PC-3 (cell line): Measurements from ENCODE around the gene PAPPA.

Source experiments
- CTCF ChIP-seq: fragments of 300-600 bp; sonication (generic); conservative IDR thresholded peaks from 2 replicates; pipeline ENCODE4 v1.5.1; 2017; ENCODE audit warnings: antibody characterized with exemption, low read depth, mild to moderate bottlenecking, low read length
- EZH2 ChIP-seq: fragments of 300-600 bp; sonication (generic); IDR thresholded peaks from one replicate; pipeline ENCODE4 v1.6.1; 2017; ENCODE audit warnings: antibody characterized with exemption, mild to moderate bottlenecking, low read length; ENCODE audit not compliant: unreplicated experiment
- EZH2phosphoT487 ChIP-seq: fragments of 300-600 bp; sonication (generic); IDR thresholded peaks from 2 replicates; pipeline ENCODE4 v1.6.1; 2018; ENCODE audit warnings: mild to moderate bottlenecking, antibody characterized with exemption, low read length, borderline replicate concordance

- no peak for TF ChIP-seq CTCF
- TF ChIP-seq EZH2, result no peak
- TF ChIP-seq EZH2phosphoT487, result no peak
Measured at GRCh38 chr9:116147821-116148220, 5.8 kb upstream of the PAPPA start.
